GM18507 (cell line): ENCODE data around the gene TCF7L2.

Source experiments
- DNase-seq: peaks from one replicate; pipeline ENCODE4 v3.0.0; 2011; ENCODE audit warnings: low read depth; ENCODE audit not compliant: insufficient read length; ENCODE audit errors: extremely low spot score
- FAIRE-seq: peaks from 2 replicates; lab custom pipeline; 2011; peaks lifted over from hg19 to GRCh38; lab: Jason Lieb, UNC

The TCF7L2 gene

GRCh38 chr10:113015201-113015600 is 65.2 kb downstream of the TCF7L2 start:
- no peak for FAIRE-seq

GRCh38 chr10:113017376-113017775 is 67.3 kb downstream of the TCF7L2 start:
- no peak for FAIRE-seq
- DNase-seq, result no peak

More at GRCh38 chr10:113015201-113015600, 65.2 kb downstream of the TCF7L2 start:
- DNase-seq, result no peak

GRCh38 chr10:113018034-113018433 is 68.0 kb downstream of the TCF7L2 start:
- DNase-seq (no peak), FAIRE-seq (no peak)

GRCh38 chr10:113019096-113019495 is 69.0 kb downstream of the TCF7L2 start:
- DNase-seq, result no peak
- FAIRE-seq, result no peak

- DNase-seq, result no peak
These were observed 69.8 kb downstream of the TCF7L2 start for GRCh38 chr10:113019692-113020474.

GRCh38 chr10:113020475-113020753 is 70.4 kb downstream of the TCF7L2 start:
- FAIRE-seq, result no peak
- no peak for DNase-seq

More at GRCh38 chr10:113019692-113020474, 69.8 kb downstream of the TCF7L2 start:
- FAIRE-seq, result no peak

GRCh38 chr10:113020838-113021237 is 70.8 kb downstream of the TCF7L2 start:
- DNase-seq (no peak), FAIRE-seq (no peak)

- DNase-seq, result no peak
- FAIRE-seq, result no peak
These were observed 71.4 kb downstream of the TCF7L2 start for GRCh38 chr10:113021268-113022040.

GRCh38 chr10:113022265-113022664 is 72.2 kb downstream of the TCF7L2 start:
- DNase-seq, result no peak
- FAIRE-seq, result no peak

GRCh38 chr10:113023017-113023416 is 73.0 kb downstream of the TCF7L2 start:
- no peak for FAIRE-seq

GRCh38 chr10:113024930-113025329 is 74.9 kb downstream of the TCF7L2 start:
- FAIRE-seq (no peak), DNase-seq (no peak)

More at GRCh38 chr10:113023017-113023416, 73.0 kb downstream of the TCF7L2 start:
- no peak for DNase-seq

GRCh38 chr10:113025487-113025886 is 75.4 kb downstream of the TCF7L2 start:
- DNase-seq (no peak), FAIRE-seq (no peak)

GRCh38 chr10:113026679-113027078 is 76.6 kb downstream of the TCF7L2 start:
- no peak for FAIRE-seq
- no peak for DNase-seq

- FAIRE-seq (no peak), DNase-seq (no peak)
These were observed 77.2 kb downstream of the TCF7L2 start for GRCh38 chr10:113027230-113027573.

- DNase-seq (no peak), FAIRE-seq (no peak)
These were observed 77.8 kb downstream of the TCF7L2 start for GRCh38 chr10:113027574-113028455.

- no peak for FAIRE-seq
- DNase-seq, result no peak
These were observed 78.7 kb downstream of the TCF7L2 start for GRCh38 chr10:113028456-113029440.

GRCh38 chr10:113030453-113030852 is 80.4 kb downstream of the TCF7L2 start:
- DNase-seq (no peak), FAIRE-seq (no peak)

GRCh38 chr10:113031147-113031546 is 81.1 kb downstream of the TCF7L2 start:
- FAIRE-seq (no peak), DNase-seq (no peak)

GRCh38 chr10:113033991-113034390 is 83.9 kb downstream of the TCF7L2 start:
- no peak for FAIRE-seq
- DNase-seq, result no peak
